Mesenchymal stem cell (in vitro differentiated cells and primary cell): ENCODE measurements around the gene PSMF1.

Experiments used
- DNase-seq: peaks from one replicate; pipeline ENCODE4 v3.0.0-alpha.2; 2013
- H2AFZ ChIP-seq: one replicate; pipeline ENCODE4 v1.6.1; 2013; ENCODE audit warnings: low read depth, mild to moderate bottlenecking, control low read depth, inconsistent platforms, low read length, moderate library complexity
- H2AK5ac ChIP-seq: 2 replicates; pipeline ENCODE4 v1.6.1; 2013; ENCODE audit warnings: low read length, moderate library complexity, mild to moderate bottlenecking, inconsistent platforms; ENCODE audit not compliant: severe bottlenecking
- H2BK120ac ChIP-seq: one replicate; pipeline ENCODE4 v1.6.1; 2013; ENCODE audit warnings: low read depth, mild to moderate bottlenecking, inconsistent platforms, low read length, moderate library complexity
- H2BK12ac ChIP-seq, 2 experiments: one replicate each; pipeline ENCODE4 v1.6.1; 2013; ENCODE audit warnings: inconsistent platforms in 2 of 2, low read length in 2 of 2, mild to moderate bottlenecking in 2 of 2, moderate library complexity in 2 of 2, control low read depth in 1 of 2
- H2BK15ac ChIP-seq: one replicate; pipeline ENCODE4 v1.6.1; 2013; ENCODE audit warnings: mild to moderate bottlenecking, low read depth, inconsistent platforms; ENCODE audit not compliant: poor library complexity, severe bottlenecking
- H2BK5ac ChIP-seq: 2 replicates; pipeline ENCODE4 v1.6.1; 2013; ENCODE audit warnings: low read depth, mild to moderate bottlenecking, low read length, control low read depth, inconsistent platforms; ENCODE audit not compliant: poor library complexity, severe bottlenecking
- H3K14ac ChIP-seq, 2 experiments: one replicate each; pipeline ENCODE4 v1.6.1; 2013; ENCODE audit warnings: inconsistent platforms in 2 of 2, low read length in 2 of 2, control low read depth in 1 of 2, mild to moderate bottlenecking in 1 of 2, moderate library complexity in 1 of 2
- H3K18ac ChIP-seq, 2 experiments: one replicate each; pipeline ENCODE4 v1.6.1; 2013; ENCODE audit warnings: inconsistent platforms in 2 of 2, low read length in 2 of 2, control low read depth in 1 of 2, low read depth in 1 of 2, mild to moderate bottlenecking in 1 of 2
- H3K23ac ChIP-seq, 2 experiments: one replicate each; pipeline ENCODE4 v1.6.1; 2013; ENCODE audit warnings: inconsistent platforms in 2 of 2, low read length in 2 of 2, mild to moderate bottlenecking in 2 of 2, moderate library complexity in 2 of 2, control low read depth in 1 of 2
- H3K27ac ChIP-seq: 2 replicates; pipeline ENCODE4 v1.5.1; 2013; ENCODE audit warnings: mild to moderate bottlenecking, moderate library complexity, low read length, control low read depth, inconsistent platforms; ENCODE audit not compliant: poor library complexity, severe bottlenecking
- H3K27me3 ChIP-seq, 2 experiments: 2 replicates each; pipeline versions ENCODE4 v1.6.1 to v1.7.0; 2013; ENCODE audit warnings: low read length in 2 of 2, mild to moderate bottlenecking in 2 of 2, moderate library complexity in 2 of 2, control low read depth in 1 of 2, inconsistent platforms in 1 of 2; ENCODE audit not compliant: control insufficient read depth in 1 of 2, insufficient read depth in 1 of 2
- H3K36me3 ChIP-seq, 2 experiments: 2 replicates each; pipeline versions ENCODE4 v1.6.1 to v1.7.0; 2013; ENCODE audit warnings: low read length in 2 of 2, control low read depth in 1 of 2, inconsistent platforms in 1 of 2, low read depth in 1 of 2, mild to moderate bottlenecking in 1 of 2; ENCODE audit not compliant: insufficient read depth in 2 of 2, control insufficient read depth in 1 of 2
- H3K4ac ChIP-seq, 2 experiments: one replicate each; pipeline ENCODE4 v1.6.1; 2013; ENCODE audit warnings: inconsistent platforms in 2 of 2, low read length in 2 of 2, mild to moderate bottlenecking in 2 of 2, moderate library complexity in 2 of 2, control low read depth in 1 of 2, low read depth in 1 of 2
- H3K4me1 ChIP-seq: 2 replicates; pipeline ENCODE4 v1.6.1; 2013; ENCODE audit warnings: low read depth, low read length, control low read depth; ENCODE audit not compliant: control insufficient read depth, insufficient read depth
- H3K4me2 ChIP-seq: 2 replicates; pipeline ENCODE4 v1.6.1; 2013; ENCODE audit warnings: low read length, mild to moderate bottlenecking, inconsistent platforms; ENCODE audit not compliant: poor library complexity, severe bottlenecking
- H3K4me3 ChIP-seq, 2 experiments: 2 replicates each; pipeline versions ENCODE4 v1.5.1 to v1.7.0; 2013; ENCODE audit warnings: low read length in 2 of 2, mild to moderate bottlenecking in 2 of 2, control low read depth in 1 of 2, low read depth in 1 of 2; ENCODE audit not compliant: insufficient read depth in 1 of 2
- H3K79me1 ChIP-seq: replicated peaks from 2 replicates; pipeline ENCODE4 v1.6.1; 2013; ENCODE audit warnings: mild to moderate bottlenecking, control low read depth, low read length, inconsistent platforms; ENCODE audit not compliant: poor library complexity, severe bottlenecking
- H3K9ac ChIP-seq: 2 replicates; pipeline ENCODE4 v1.7.0; 2013; ENCODE audit warnings: mild to moderate bottlenecking, low read length, moderate library complexity
- H3K9me3 ChIP-seq: 2 replicates; pipeline ENCODE4 v1.7.0; 2013; ENCODE audit warnings: mild to moderate bottlenecking, low read length; ENCODE audit not compliant: control insufficient read depth
- H4K8ac ChIP-seq: one replicate; pipeline ENCODE4 v1.6.1; 2013; ENCODE audit warnings: inconsistent platforms, mild to moderate bottlenecking, low read length, moderate library complexity
- H4K91ac ChIP-seq: one replicate; pipeline ENCODE4 v1.6.1; 2013; ENCODE audit warnings: mild to moderate bottlenecking, low read length, inconsistent platforms
- WGBS: methylation state at CpG from one replicate; pipeline ENCODE4 v1.1.7; 2013; ENCODE audit warnings: mixed read lengths; 5-methylcytosine and 5-hydroxymethylcytosine counted together

Gene PSMF1

GRCh38 chr20:1160496-1160895 is 42.1 kb downstream of the PSMF1 start:
- H3K14ac ChIP-seq: no peak overlapping the region

GRCh38 chr20:1160991-1161390 is 42.6 kb downstream of the PSMF1 start:
- H4K8ac ChIP-seq: no peak overlapping the region
- H3K4me1 ChIP-seq: no peaks in the 10 kb centered on the region
- no peak overlapping the region for H3K27ac ChIP-seq
- H2BK120ac ChIP-seq: no peak overlapping the region
- no peak overlapping the region for H4K91ac ChIP-seq
- no peak overlapping the region for H2BK12ac ChIP-seq
- no peak overlapping the region for H2AK5ac ChIP-seq
- no peak overlapping the region for H2BK15ac ChIP-seq
- no peaks in the 10 kb centered on the region for H3K27me3 ChIP-seq
- no peak overlapping the region for H3K4me3 ChIP-seq
- H2AFZ ChIP-seq: no peak overlapping the region
- H3K18ac ChIP-seq: no peak overlapping the region
- H3K4ac ChIP-seq: no peak overlapping the region
- H3K4me2 ChIP-seq: no peak overlapping the region
- no peak overlapping the region for H2BK5ac ChIP-seq
- H3K36me3 ChIP-seq: peaks cover 41 to 82% of the 10 kb centered on the region in 2 experiments
- peaks cover 28% of the 10 kb centered on the region for H3K79me1 ChIP-seq
- H3K14ac ChIP-seq: no peak overlapping the region
- WGBS: 98% methylated on average over 12 of the region's 12 CpGs
- no peak overlapping the region for H3K9ac ChIP-seq
- H3K9me3 ChIP-seq: peaks cover 6% of the 10 kb centered on the region
- no peak overlapping the region for H3K23ac ChIP-seq
- no peak for DNase-seq

More at GRCh38 chr20:1160496-1160895, 42.1 kb downstream of the PSMF1 start:
- Histone ChIP-seq H2BK5ac (no peak overlapping the region), H3K36me3 (peaks cover 39 to 82% of the 10 kb centered on the region in 2 experiments), H3K4me2 (no peak overlapping the region), H3K4ac (no peak overlapping the region), H2AFZ (no peak overlapping the region), H3K79me1 (peaks cover 28% of the 10 kb centered on the region), H3K9me3 (peaks cover 10% of the 10 kb centered on the region), H4K91ac (no peak overlapping the region), H2BK12ac (no peak overlapping the region), H3K27ac (no peak overlapping the region), H2BK120ac (no peak overlapping the region), H4K8ac (no peak overlapping the region), H3K9ac (no peak overlapping the region), H2BK15ac (no peak overlapping the region), H2AK5ac (no peak overlapping the region), H3K4me3 (no peak overlapping the region), H3K27me3 (no peaks in the 10 kb centered on the region), H3K4me1 (no peaks in the 10 kb centered on the region), H3K23ac (no peak overlapping the region), H3K18ac (no peak overlapping the region)
- DNase-seq: no peak
- WGBS: over 99% methylated on average over 10 of the region's 10 CpGs

- Histone ChIP-seq H2BK5ac (no peak overlapping the region), H3K4me3 (no peak overlapping the region), H3K23ac (no peak overlapping the region), H2AK5ac (no peak overlapping the region), H3K27me3 (no peaks in the 10 kb centered on the region), H3K36me3 (peaks cover 46 to 88% of the 10 kb centered on the region in 2 experiments), H3K18ac (no peak overlapping the region), H3K79me1 (peaks cover 28% of the 10 kb centered on the region), H3K4me2 (no peak overlapping the region), H3K9me3 (no peaks in the 10 kb centered on the region), H3K14ac (no peak overlapping the region), H3K27ac (no peak overlapping the region), H2BK15ac (no peak overlapping the region), H2BK12ac (no peak overlapping the region), H2BK120ac (no peak overlapping the region), H3K4me1 (no peaks in the 10 kb centered on the region), H2AFZ (no peak overlapping the region), H3K9ac (no peak overlapping the region), H3K4ac (no peak overlapping the region), H4K91ac (no peak overlapping the region), H4K8ac (no peak overlapping the region)
- 93% methylated on average over 6 of the region's 6 CpGs for WGBS
- no peak for DNase-seq
Measured at GRCh38 chr20:1163105-1163504, 44.7 kb downstream of the PSMF1 start.

GRCh38 chr20:1163653-1164052 is 45.3 kb downstream of the PSMF1 start:
- Histone ChIP-seq H2BK15ac (no peak overlapping the region), H3K4me3 (no peak overlapping the region), H3K27me3 (no peaks in the 10 kb centered on the region), H2BK5ac (no peak overlapping the region), H3K4me1 (no peaks in the 10 kb centered on the region), H3K9ac (no peak overlapping the region), H3K4ac (no peak overlapping the region), H3K36me3 (peaks cover 46 to 88% of the 10 kb centered on the region in 2 experiments), H4K8ac (no peak overlapping the region), H3K14ac (no peak overlapping the region), H3K9me3 (no peaks in the 10 kb centered on the region), H3K79me1 (peaks cover 24% of the 10 kb centered on the region), H4K91ac (no peak overlapping the region), H3K18ac (no peak overlapping the region), H3K27ac (no peak overlapping the region), H2AK5ac (no peak overlapping the region), H2BK12ac (no peak overlapping the region), H2BK120ac (no peak overlapping the region), H3K23ac (no peak overlapping the region), H3K4me2 (no peak overlapping the region), H2AFZ (no peak overlapping the region)
- no peak for DNase-seq
- 100% methylated on average over 1 of the region's 2 CpGs for WGBS
